Mesendoderm (in vitro differentiated cells): ENCODE measurements around the gene ATL1.

Experiments
- DNase-seq: peaks from one replicate; pipeline ENCODE4 v3.0.0; 2013
- H2AK5ac ChIP-seq: 2 replicates; pipeline ENCODE4 v1.6.1; 2013; ENCODE audit warnings: low read length, inconsistent platforms
- H2BK120ac ChIP-seq: 2 replicates; pipeline ENCODE4 v1.6.1; 2013; ENCODE audit warnings: low read depth, mild to moderate bottlenecking, low read length, moderate library complexity, mixed read lengths
- H2BK15ac ChIP-seq: replicated peaks from 2 replicates; pipeline ENCODE4 v1.6.1; 2013; ENCODE audit warnings: low read depth, mild to moderate bottlenecking, moderate library complexity
- H2BK5ac ChIP-seq: 2 replicates; pipeline ENCODE4 v1.6.1; 2013; ENCODE audit warnings: low read length, inconsistent platforms
- H3K18ac ChIP-seq: 2 replicates; pipeline ENCODE4 v1.6.1; 2013; ENCODE audit warnings: mild to moderate bottlenecking, low read length, mixed read lengths
- H3K23ac ChIP-seq: one replicate; pipeline ENCODE4 v1.6.1; 2013; ENCODE audit warnings: low read length
- H3K27ac ChIP-seq: 2 replicates; pipeline ENCODE4 v1.5.1; 2013; ENCODE audit warnings: low read depth, mild to moderate bottlenecking, inconsistent platforms, low read length, moderate library complexity
- H3K27me3 ChIP-seq: 2 replicates; pipeline ENCODE4 v1.6.1; 2013; ENCODE audit warnings: low read length, control low read depth, mild to moderate bottlenecking, inconsistent platforms; ENCODE audit not compliant: insufficient read depth, poor library complexity
- H3K36me3 ChIP-seq: 2 replicates; pipeline ENCODE4 v1.6.1; 2013; ENCODE audit warnings: low read length, inconsistent platforms; ENCODE audit not compliant: control insufficient read depth, insufficient read depth
- H3K4ac ChIP-seq: one replicate; pipeline ENCODE4 v1.6.1; 2013; ENCODE audit warnings: low read depth, mild to moderate bottlenecking, low read length, moderate library complexity
- H3K4me1 ChIP-seq: 2 replicates; pipeline ENCODE4 v1.6.1; 2013; ENCODE audit warnings: low read depth, low read length, inconsistent platforms; ENCODE audit not compliant: control insufficient read depth
- H3K4me2 ChIP-seq: 2 replicates; pipeline ENCODE4 v1.6.1; 2013; ENCODE audit warnings: low read length
- H3K4me3 ChIP-seq: 2 replicates; pipeline ENCODE4 v1.5.1; 2013; ENCODE audit warnings: mild to moderate bottlenecking, low read length
- H3K56ac ChIP-seq: one replicate; pipeline ENCODE4 v1.6.1; 2013; ENCODE audit warnings: low read length
- H3K79me1 ChIP-seq: 2 replicates; pipeline ENCODE4 v1.6.1; 2013; ENCODE audit warnings: low read length, inconsistent platforms
- H3K79me2 ChIP-seq: 2 replicates; pipeline ENCODE4 v1.6.1; 2013; ENCODE audit warnings: mild to moderate bottlenecking, low read length; ENCODE audit not compliant: control insufficient read depth, insufficient read depth
- H3K9ac ChIP-seq: 2 replicates; pipeline ENCODE4 v1.6.1; 2013; ENCODE audit warnings: low read length, inconsistent platforms
- H4K5ac ChIP-seq: one replicate; pipeline ENCODE4 v1.6.1; 2013; ENCODE audit warnings: low read length
- H4K8ac ChIP-seq: one replicate; pipeline ENCODE4 v1.6.1; 2013; ENCODE audit warnings: low read depth, mild to moderate bottlenecking, control low read depth, low read length, moderate library complexity
- WGBS: extraction: QIAGEN DNeasy Blood & Tissue Kit; methylation state at CpG from one replicate; pipeline ENCODE4 v1.1.7; 2013; ENCODE audit warnings: low lambda C conversion rate, missing lambda C conversion rate; ENCODE audit not compliant: insufficient coverage; ENCODE audit errors: extremely low coverage; 5-methylcytosine and 5-hydroxymethylcytosine counted together

The ATL1 gene

GRCh38 chr14:50541159-50541567 is 18.8 kb upstream of the ATL1 start:
- H2AK5ac ChIP-seq = no peak overlapping the region
- WGBS = no CpG with 5 or more reads among the region's 1 CpG
- no peak overlapping the region for H3K23ac ChIP-seq
- H3K9ac ChIP-seq = no peak overlapping the region
- no peak overlapping the region for H3K4me2 ChIP-seq
- H2BK15ac ChIP-seq = no peak overlapping the region
- no peak overlapping the region for H2BK5ac ChIP-seq
- no peak overlapping the region for H4K5ac ChIP-seq
- H3K56ac ChIP-seq = no peak overlapping the region
- H3K27ac ChIP-seq = no peak overlapping the region
- H3K18ac ChIP-seq = no peak overlapping the region
- no peak overlapping the region for H4K8ac ChIP-seq
- H2BK120ac ChIP-seq = no peak overlapping the region
- no peaks in the 10 kb centered on the region for H3K79me1 ChIP-seq
- no peaks in the 10 kb centered on the region for H3K36me3 ChIP-seq
- peak; percentile 56 for DNase-seq
- no peaks in the 10 kb centered on the region for H3K27me3 ChIP-seq
- no peak overlapping the region for H3K4ac ChIP-seq
- H3K79me2 ChIP-seq = no peaks in the 10 kb centered on the region
- H3K4me1 ChIP-seq = peaks cover 2% of the 10 kb centered on the region
- H3K4me3 ChIP-seq = no peak overlapping the region

DNA sequence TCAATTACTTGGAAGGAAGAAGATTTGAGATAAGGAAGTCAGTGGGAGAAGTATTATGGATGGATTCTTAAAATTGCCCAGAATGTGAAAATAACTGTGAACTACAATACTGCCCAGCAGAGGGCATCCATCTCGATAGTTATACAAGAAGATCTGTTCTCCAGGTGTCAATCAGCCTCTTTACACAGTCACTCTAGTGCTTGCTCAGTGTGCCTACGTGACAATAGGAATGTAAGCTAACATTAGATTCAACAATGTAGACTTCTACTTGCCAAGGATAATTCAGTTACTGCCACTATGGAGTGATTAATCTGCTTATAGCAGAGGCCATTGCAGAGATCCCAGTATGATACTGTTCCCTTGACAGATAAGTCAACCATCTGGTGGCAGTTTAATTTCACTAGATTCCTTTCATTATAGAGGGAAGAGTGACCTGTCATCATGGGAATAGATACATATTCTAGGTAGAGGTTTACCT is 17.0 kb upstream of the ATL1 start:
- Histone ChIP-seq H3K4me2 (no peak overlapping the region), H4K5ac (no peak overlapping the region), H3K9ac (no peak overlapping the region), H2BK5ac (no peak overlapping the region), H3K56ac (no peak overlapping the region), H3K79me1 (no peaks in the 10 kb centered on the region), H2BK15ac (no peak overlapping the region), H3K27me3 (no peaks in the 10 kb centered on the region), H3K4ac (no peak overlapping the region), H3K4me3 (no peak overlapping the region), H3K79me2 (no peaks in the 10 kb centered on the region), H3K36me3 (no peaks in the 10 kb centered on the region), H3K23ac (no peak overlapping the region), H3K27ac (no peak overlapping the region), H3K4me1 (peaks cover 2% of the 10 kb centered on the region), H4K8ac (no peak overlapping the region), H2AK5ac (no peak overlapping the region), H3K18ac (no peak overlapping the region), H2BK120ac (no peak overlapping the region)
- peak; percentile 58 for DNase-seq
- WGBS = no CpG with 5 or more reads among the region's 2 CpGs

DNA sequence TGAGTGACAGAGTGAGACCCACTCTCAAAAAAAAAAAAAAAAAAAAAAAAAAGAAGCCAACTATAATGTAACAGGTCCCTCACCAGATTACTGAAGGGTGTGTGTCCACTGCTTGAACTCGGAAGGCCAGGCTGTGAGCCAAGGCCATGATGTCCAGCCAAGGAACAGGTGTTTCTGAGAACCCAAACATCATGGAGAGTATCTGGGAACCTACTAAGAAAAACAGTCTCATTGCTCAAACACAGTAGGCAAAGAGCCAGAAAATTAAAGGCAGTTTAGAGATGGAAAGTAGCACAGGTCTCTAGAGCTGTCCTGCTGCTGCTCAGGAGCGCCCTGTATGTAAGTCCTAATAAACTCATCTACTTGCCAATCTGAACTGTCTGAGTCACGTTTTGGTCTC is 15.0 kb upstream of the ATL1 start:
- no peaks in the 10 kb centered on the region for H3K27me3 ChIP-seq
- no peak overlapping the region for H3K4me3 ChIP-seq
- H3K4me2 ChIP-seq = no peak overlapping the region
- no peak overlapping the region for H3K56ac ChIP-seq
- WGBS = no CpG with 5 or more reads among the region's 3 CpGs
- H2BK15ac ChIP-seq = no peak overlapping the region
- no peak for DNase-seq
- H3K18ac ChIP-seq = no peak overlapping the region
- H3K27ac ChIP-seq = no peak overlapping the region
- no peaks in the 10 kb centered on the region for H3K36me3 ChIP-seq
- H2BK120ac ChIP-seq = no peak overlapping the region
- no peaks in the 10 kb centered on the region for H3K79me1 ChIP-seq
- no peak overlapping the region for H2AK5ac ChIP-seq
- H3K79me2 ChIP-seq = no peaks in the 10 kb centered on the region
- H3K9ac ChIP-seq = no peak overlapping the region
- no peak overlapping the region for H2BK5ac ChIP-seq
- no peak overlapping the region for H4K5ac ChIP-seq
- no peak overlapping the region for H3K23ac ChIP-seq
- H3K4ac ChIP-seq = no peak overlapping the region
- H4K8ac ChIP-seq = no peak overlapping the region
- peaks cover 2% of the 10 kb centered on the region for H3K4me1 ChIP-seq

GRCh38 chr14:50545618-50546017 is 14.3 kb upstream of the ATL1 start:
- Histone ChIP-seq H3K23ac (no peak overlapping the region), H3K4me3 (no peak overlapping the region), H2BK5ac (no peak overlapping the region), H3K18ac (no peak overlapping the region), H3K9ac (no peak overlapping the region), H3K27ac (no peak overlapping the region), H3K27me3 (no peaks in the 10 kb centered on the region), H4K5ac (no peak overlapping the region), H3K4me2 (no peak overlapping the region), H2AK5ac (no peak overlapping the region), H3K56ac (no peak overlapping the region), H3K4ac (no peak overlapping the region), H3K79me1 (no peaks in the 10 kb centered on the region), H3K79me2 (no peaks in the 10 kb centered on the region), H2BK120ac (no peak overlapping the region), H4K8ac (no peak overlapping the region), H3K4me1 (peaks cover 2% of the 10 kb centered on the region), H3K36me3 (no peaks in the 10 kb centered on the region), H2BK15ac (no peak overlapping the region)
- DNase-seq = no peak
- WGBS = no CpG with 5 or more reads among the region's 3 CpGs

DNA sequence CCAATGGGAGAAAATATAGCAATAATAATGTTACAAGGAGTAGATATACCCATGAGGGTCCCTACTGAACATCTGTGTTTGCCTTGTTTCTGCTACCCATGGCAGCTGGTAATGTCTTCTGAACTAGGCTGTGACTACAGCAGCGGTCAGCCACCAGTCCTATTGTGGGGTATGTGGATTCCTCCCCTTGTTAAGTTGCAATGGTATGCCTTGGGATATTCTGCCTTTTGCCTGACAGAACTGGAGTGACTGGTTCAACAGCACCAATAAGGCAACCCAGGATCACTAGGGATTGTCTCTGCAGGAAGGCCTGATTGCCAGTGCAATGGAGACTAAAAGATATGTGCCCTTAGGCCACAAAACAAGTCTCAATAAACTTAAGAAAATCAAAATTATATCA is 9.7 kb upstream of the ATL1 start:
- H2BK5ac ChIP-seq = no peak overlapping the region
- H3K56ac ChIP-seq = no peak overlapping the region
- no peak overlapping the region for H2BK120ac ChIP-seq
- no peak overlapping the region for H2BK15ac ChIP-seq
- H3K9ac ChIP-seq = no peak overlapping the region
- H4K5ac ChIP-seq = no peak overlapping the region
- no peak overlapping the region for H3K4ac ChIP-seq
- H3K23ac ChIP-seq = no peak overlapping the region
- H3K18ac ChIP-seq = no peak overlapping the region
- WGBS = no CpG with 5 or more reads among the region's 1 CpG
- no peaks in the 10 kb centered on the region for H3K79me2 ChIP-seq
- no peak overlapping the region for H4K8ac ChIP-seq
- no peak overlapping the region for H3K4me3 ChIP-seq
- H2AK5ac ChIP-seq = no peak overlapping the region
- no peaks in the 10 kb centered on the region for H3K4me1 ChIP-seq
- no peaks in the 10 kb centered on the region for H3K27me3 ChIP-seq
- H3K36me3 ChIP-seq = no peaks in the 10 kb centered on the region
- no peaks in the 10 kb centered on the region for H3K79me1 ChIP-seq
- no peak for DNase-seq
- no peak overlapping the region for H3K4me2 ChIP-seq
- no peak overlapping the region for H3K27ac ChIP-seq

DNA sequence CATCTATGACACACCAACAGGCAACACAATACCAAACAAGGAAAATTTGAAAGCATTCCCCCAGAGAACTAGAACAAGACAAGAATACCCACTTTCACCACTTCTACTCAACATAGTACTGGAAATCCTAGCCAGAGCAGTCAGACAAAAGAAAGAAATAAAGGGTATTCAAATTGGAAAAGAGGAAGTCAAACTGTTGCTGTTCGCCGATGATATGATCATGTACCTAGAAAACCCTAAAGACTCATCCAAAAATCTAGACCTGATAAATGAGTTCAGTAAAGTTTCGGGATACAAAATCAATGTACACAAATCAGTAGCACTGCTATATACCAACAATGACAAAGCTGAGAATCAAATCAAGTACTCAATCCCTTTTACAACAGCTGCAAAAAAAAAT is 8.1 kb upstream of the ATL1 start:
- H2BK5ac ChIP-seq = no peak overlapping the region

More for the DNA sequence above, 8.1 kb upstream of the ATL1 start:
- no peaks in the 10 kb centered on the region for H3K79me2 ChIP-seq
- no peak overlapping the region for H2BK120ac ChIP-seq
- H3K9ac ChIP-seq = no peak overlapping the region
- no peak overlapping the region for H3K23ac ChIP-seq
- no peak overlapping the region for H3K18ac ChIP-seq
- no CpG with 5 or more reads among the region's 3 CpGs for WGBS
- H3K36me3 ChIP-seq = no peaks in the 10 kb centered on the region
- no peak overlapping the region for H3K4me2 ChIP-seq
- no peak overlapping the region for H3K56ac ChIP-seq
- H4K5ac ChIP-seq = no peak overlapping the region
- H3K27ac ChIP-seq = no peak overlapping the region
- H3K27me3 ChIP-seq = no peaks in the 10 kb centered on the region
- no peak overlapping the region for H3K4me3 ChIP-seq
- no peak overlapping the region for H2AK5ac ChIP-seq
- no peak overlapping the region for H3K4ac ChIP-seq
- no peaks in the 10 kb centered on the region for H3K4me1 ChIP-seq
- no peak overlapping the region for H2BK15ac ChIP-seq
- H3K79me1 ChIP-seq = no peaks in the 10 kb centered on the region
- DNase-seq = no peak
- H4K8ac ChIP-seq = no peak overlapping the region
